T-helper 17 cell (primary cell): ENCODE measurements around the gene C19orf81. TPM values are rescaled to one million over a fixed set of nuclear protein-coding genes. Genes with fewer than 3 reads are reported as not detected.

Experiments used
- ATAC-seq: fragments of 150-1000 bp; cut with Tn5 transposase; 2 replicates; pipeline ENCODE4 v1.10.0; 2021; ENCODE audit warnings: mild to moderate bottlenecking, moderate library complexity
- DNase-seq, 3 donors: peaks; one replicate each; pipeline versions ENCODE4 v3.0.0 to v3.0.0-alpha.2; 2020 to 2021
- H3K9me3 ChIP-seq: one replicate; pipeline ENCODE4 v1.7.0; 2013; ENCODE audit warnings: low read length, mild to moderate bottlenecking; ENCODE audit not compliant: control insufficient read depth, poor library complexity, severe bottlenecking
- H3K27ac Mint-ChIP-seq: one replicate; pipeline ENCODE4 v1.8.0; 2022; ENCODE audit warnings: mild to moderate bottlenecking, moderate library complexity, mixed read lengths
- H3K27me3 Mint-ChIP-seq: one replicate; pipeline ENCODE4 v1.8.0; 2022; ENCODE audit warnings: mixed read lengths
- H3K36me3 Mint-ChIP-seq: one replicate; pipeline ENCODE4 v1.8.0; 2022; ENCODE audit warnings: low read depth, mixed read lengths
- H3K4me1 Mint-ChIP-seq: one replicate; pipeline ENCODE4 v1.8.0; 2022; ENCODE audit warnings: mild to moderate bottlenecking, mixed read lengths
- H3K4me3 Mint-ChIP-seq: one replicate; pipeline ENCODE4 v1.8.0; 2022; ENCODE audit warnings: mild to moderate bottlenecking, moderate library complexity, mixed read lengths
- total RNA-seq, 4 donors: library from RNA in 2 of 4; stranded (reverse) in 2 of 4; gene quantifications; one replicate each; pipeline ENCODE4 v1.2.3 and lab custom pipeline; 2022 to 2026

Gene C19orf81
- total RNA-seq, 2 donors from 2014 or later: not detected

- Mint-ChIP-seq H3K27me3 (peaks cover 40% of the 10 kb centered on the region), H3K4me1 (no peaks in the 10 kb centered on the region), H3K36me3 (peaks cover 9% of the 10 kb centered on the region), H3K4me3 (no peak overlapping the region), H3K27ac (no peak overlapping the region)
- no peak for DNase-seq
- no peak for ATAC-seq
- H3K9me3 ChIP-seq: no peaks in the 10 kb centered on the region
Observed at GRCh38 chr19:50693064-50693975, 44.1 kb downstream of the C19orf81 start.

GRCh38 chr19:50694815-50695145, 45.5 kb downstream of the C19orf81 start:
- DNase-seq (no peak), ATAC-seq (no peak)
- peaks cover 44% of the 10 kb centered on the region for H3K27me3 Mint-ChIP-seq
- H3K4me3 Mint-ChIP-seq: no peak overlapping the region
- peaks cover 9% of the 10 kb centered on the region for H3K36me3 Mint-ChIP-seq
- H3K4me1 Mint-ChIP-seq: no peaks in the 10 kb centered on the region
- H3K27ac Mint-ChIP-seq: no peak overlapping the region
- H3K9me3 ChIP-seq: no peaks in the 10 kb centered on the region

- Mint-ChIP-seq H3K4me3 (no peak overlapping the region), H3K4me1 (no peaks in the 10 kb centered on the region), H3K27me3 (peaks cover 45% of the 10 kb centered on the region), H3K27ac (no peak overlapping the region), H3K36me3 (peaks cover 9% of the 10 kb centered on the region)
- no peak for ATAC-seq
- no peaks in the 10 kb centered on the region for H3K9me3 ChIP-seq
- DNase-seq: no peak
Observed at GRCh38 chr19:50695251-50696093, 46.2 kb downstream of the C19orf81 start.

- H3K27ac Mint-ChIP-seq: no peak overlapping the region
- H3K36me3 Mint-ChIP-seq: peaks cover 9% of the 10 kb centered on the region
- no peak overlapping the region for H3K4me3 Mint-ChIP-seq
Observed at GRCh38 chr19:50696094-50696483, 46.8 kb downstream of the C19orf81 start.

GRCh38 chr19:50697414-50698124, 48.3 kb downstream of the C19orf81 start:
- H3K4me3 Mint-ChIP-seq: no peak overlapping the region
- H3K27ac Mint-ChIP-seq: no peak overlapping the region
- H3K36me3 Mint-ChIP-seq: peaks cover 6% of the 10 kb centered on the region
- H3K4me1 Mint-ChIP-seq: no peaks in the 10 kb centered on the region
- peaks cover 28% of the 10 kb centered on the region for H3K27me3 Mint-ChIP-seq
- ATAC-seq (no peak), DNase-seq (no peak)
- H3K9me3 ChIP-seq: no peaks in the 10 kb centered on the region

More at GRCh38 chr19:50696094-50696483, 46.8 kb downstream of the C19orf81 start:
- H3K9me3 ChIP-seq: no peaks in the 10 kb centered on the region
- no peak for DNase-seq
- peaks cover 43% of the 10 kb centered on the region for H3K27me3 Mint-ChIP-seq
- no peaks in the 10 kb centered on the region for H3K4me1 Mint-ChIP-seq
- no peak for ATAC-seq

- Mint-ChIP-seq H3K4me1 (no peaks in the 10 kb centered on the region), H3K27me3 (peaks cover 41% of the 10 kb centered on the region), H3K27ac (no peak overlapping the region), H3K4me3 (no peak overlapping the region), H3K36me3 (peaks cover 6% of the 10 kb centered on the region)
- no peak for DNase-seq
- no peak for ATAC-seq
- H3K9me3 ChIP-seq: no peaks in the 10 kb centered on the region
Observed at GRCh38 chr19:50701367-50701985, 52.2 kb downstream of the C19orf81 start.

GRCh38 chr19:50702158-50702870, 53.1 kb downstream of the C19orf81 start:
- DNase-seq: no peak

GRCh38 chr19:50702871-50703829, 53.9 kb downstream of the C19orf81 start:
- H3K9me3 ChIP-seq: no peaks in the 10 kb centered on the region
- no peak overlapping the region for H3K27ac Mint-ChIP-seq
- no peak overlapping the region for H3K4me3 Mint-ChIP-seq
- H3K4me1 Mint-ChIP-seq: no peaks in the 10 kb centered on the region
- peaks cover 35% of the 10 kb centered on the region for H3K27me3 Mint-ChIP-seq
- ATAC-seq (no peak), DNase-seq (no peak)
- H3K36me3 Mint-ChIP-seq: peaks cover 8% of the 10 kb centered on the region

More at GRCh38 chr19:50702158-50702870, 53.1 kb downstream of the C19orf81 start:
- Mint-ChIP-seq H3K27me3 (peaks cover 41% of the 10 kb centered on the region), H3K36me3 (peaks cover 6% of the 10 kb centered on the region), H3K27ac (no peak overlapping the region), H3K4me1 (no peaks in the 10 kb centered on the region), H3K4me3 (no peak overlapping the region)
- ATAC-seq: no peak
- no peaks in the 10 kb centered on the region for H3K9me3 ChIP-seq

- peaks cover 28% of the 10 kb centered on the region for H3K27me3 Mint-ChIP-seq
- ATAC-seq: no peak
- H3K4me1 Mint-ChIP-seq: no peaks in the 10 kb centered on the region
Observed at GRCh38 chr19:50703915-50704796, 54.9 kb downstream of the C19orf81 start.

GRCh38 chr19:50705422-50706019, 56.3 kb downstream of the C19orf81 start:
- Mint-ChIP-seq H3K4me1 (no peaks in the 10 kb centered on the region), H3K27me3 (peaks cover 28% of the 10 kb centered on the region), H3K27ac (no peak overlapping the region), H3K4me3 (no peak overlapping the region), H3K36me3 (peaks cover 6% of the 10 kb centered on the region)
- ATAC-seq: peak; percentile 52
- H3K9me3 ChIP-seq: no peaks in the 10 kb centered on the region
- DNase-seq: no peak

More at GRCh38 chr19:50703915-50704796, 54.9 kb downstream of the C19orf81 start:
- H3K4me3 Mint-ChIP-seq: no peak overlapping the region
- no peak overlapping the region for H3K27ac Mint-ChIP-seq
- peaks cover 8% of the 10 kb centered on the region for H3K36me3 Mint-ChIP-seq
- no peaks in the 10 kb centered on the region for H3K9me3 ChIP-seq
- DNase-seq: no peak
